Esophagus mucosa (tissue), 1 donor: Measurements from ENCODE around the gene UIMC1. TPM values are rescaled to one million over a fixed set of nuclear protein-coding genes. Genes with fewer than 3 reads are reported as not detected.
A peak's percentile ranks its signal among the peaks of the same experiment; 100 is the strongest.
"Not testable (repeated sequence)": the region's sequence is repeated elsewhere in the genome, so short reads cannot be mapped to it uniquely, and the experiment has no call there.

Experiments used
- ATAC-seq: fragments of 200-7000 bp; cut with Tn5 transposase; one replicate; pipeline ENCODE4 v1.9.1; 2020
- total RNA-seq: library from RNA; stranded (reverse); gene quantifications from one replicate; pipeline ENCODE4 v1.2.4, GENCODE V29; 2023
- donor health status: DM: yes; HTN: yes; CAD: no.

The UIMC1 gene
- total RNA-seq, 1 donor from 2014 or later = 14.9 TPM

- peak; percentile 53 for ATAC-seq
These were observed 837 bp downstream of the UIMC1 start for GRCh38 chr5:177005619-177006264.

DNA sequence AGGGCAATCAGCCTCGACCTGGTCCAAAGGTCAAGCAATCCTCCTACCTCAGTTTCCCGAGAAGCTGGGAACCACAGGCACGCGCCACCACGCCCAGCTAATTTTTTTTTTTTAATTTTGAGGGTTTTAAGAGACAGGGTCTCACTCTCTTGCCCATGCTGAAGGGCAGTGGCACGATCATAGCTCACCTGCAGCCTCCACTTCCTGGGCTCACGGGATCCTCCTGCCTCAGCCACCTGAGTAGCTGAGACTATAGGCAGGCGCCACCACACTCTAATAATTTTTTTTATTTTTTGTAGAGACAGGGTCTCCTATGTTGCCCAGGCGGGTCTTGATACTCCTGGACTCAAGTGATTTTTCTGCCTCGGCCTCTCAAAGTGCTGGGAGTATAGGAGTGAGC is 1.6 kb downstream of the UIMC1 start:
- ATAC-seq = no peak

GRCh38 chr5:177003649-177004048 is 2.9 kb downstream of the UIMC1 start:
- ATAC-seq = no peak

DNA sequence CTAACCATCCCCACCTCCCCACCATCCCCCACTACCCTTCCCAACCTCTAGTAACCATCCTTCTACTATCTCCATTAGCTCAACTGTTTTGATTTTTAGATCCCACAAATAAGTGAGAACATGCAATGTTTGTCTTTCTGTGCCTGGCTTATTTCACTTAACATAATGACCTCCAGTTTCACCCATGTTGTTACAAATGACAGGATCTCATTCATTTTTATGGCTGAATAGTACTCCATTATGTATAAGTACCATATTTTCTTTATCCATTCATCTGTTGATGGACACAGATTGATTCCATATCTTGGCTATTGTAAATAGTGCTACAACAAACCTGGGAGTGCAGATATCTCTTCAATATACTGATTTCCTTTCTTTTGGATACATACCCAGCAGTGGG is 7.1 kb downstream of the UIMC1 start:
- not testable (repeated sequence) for ATAC-seq

DNA sequence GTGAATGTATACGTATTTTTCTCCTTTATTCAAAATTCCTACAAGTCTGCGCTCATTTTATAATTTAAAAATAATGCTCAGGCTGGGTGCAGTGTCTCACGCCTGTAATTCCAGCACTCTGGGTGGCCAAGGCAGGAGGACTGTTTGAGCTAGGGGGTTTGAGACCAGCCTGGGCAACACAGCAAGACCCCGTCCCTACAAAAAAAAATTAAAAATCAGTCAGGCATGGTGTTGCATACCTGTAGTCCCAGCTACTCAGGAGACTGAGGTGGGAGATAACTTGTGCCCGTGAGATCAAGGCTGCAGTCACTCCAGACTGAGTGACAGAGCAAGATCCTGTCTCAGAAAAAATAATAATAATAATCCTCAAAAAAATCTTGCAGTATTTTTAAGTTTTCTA is 7.8 kb downstream of the UIMC1 start:
- ATAC-seq = no peak

- peak; percentile 12 for ATAC-seq
These were observed 9.8 kb downstream of the UIMC1 start for GRCh38 chr5:176996780-176997179.

GRCh38 chr5:176995896-176996767 is 10.4 kb downstream of the UIMC1 start:
- ATAC-seq = peak; percentile 30

DNA sequence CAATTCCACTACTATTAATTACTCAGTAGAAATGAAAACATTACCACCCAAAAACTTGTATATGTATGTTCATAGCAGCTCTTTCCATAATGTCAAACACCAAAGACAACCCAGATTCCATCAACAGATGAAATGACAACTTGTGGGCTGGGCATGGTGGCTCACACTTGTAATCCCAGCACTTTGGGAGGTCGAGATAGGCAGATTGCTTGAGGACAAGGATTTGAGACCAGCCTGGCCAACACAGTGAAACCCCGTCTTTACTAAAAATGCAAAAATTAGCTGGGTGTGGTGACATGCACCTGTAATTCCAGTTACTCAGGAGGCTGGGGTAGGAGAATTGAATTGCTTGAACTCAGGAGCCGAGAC is 11.5 kb downstream of the UIMC1 start:
- no peak for ATAC-seq

DNA sequence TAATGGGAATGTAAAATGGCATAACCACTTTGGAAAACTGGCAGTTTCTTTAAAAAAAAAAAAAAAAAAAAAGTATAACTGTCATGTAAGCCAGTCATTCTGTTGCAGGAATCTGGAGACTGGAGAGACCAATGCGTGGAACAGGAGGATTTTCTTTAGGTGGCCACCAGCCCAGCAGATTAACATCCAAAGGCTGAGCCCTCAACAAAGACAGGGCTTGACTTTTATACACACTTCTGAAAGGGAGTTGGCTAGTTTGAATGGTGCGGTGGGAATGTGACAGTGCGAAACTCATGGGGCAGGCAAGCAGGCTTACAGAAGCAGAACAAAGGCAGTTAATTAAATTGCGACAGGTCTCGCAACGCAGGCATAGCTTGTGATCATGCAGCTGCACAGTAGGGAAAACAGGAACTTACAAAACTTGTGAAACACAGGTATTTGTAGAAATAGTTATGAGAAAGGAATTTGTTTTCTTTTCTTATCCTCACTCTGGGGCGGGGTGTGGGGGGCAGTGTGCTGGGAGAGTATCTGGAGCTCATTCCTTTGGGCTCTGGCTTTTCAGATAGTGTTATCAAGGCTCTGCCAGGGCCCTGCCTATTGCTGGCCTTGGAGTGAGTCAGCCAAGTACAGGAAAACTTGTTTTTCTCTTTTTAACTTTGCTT is 12.0 kb downstream of the UIMC1 start:
- ATAC-seq = peak; percentile 85

DNA sequence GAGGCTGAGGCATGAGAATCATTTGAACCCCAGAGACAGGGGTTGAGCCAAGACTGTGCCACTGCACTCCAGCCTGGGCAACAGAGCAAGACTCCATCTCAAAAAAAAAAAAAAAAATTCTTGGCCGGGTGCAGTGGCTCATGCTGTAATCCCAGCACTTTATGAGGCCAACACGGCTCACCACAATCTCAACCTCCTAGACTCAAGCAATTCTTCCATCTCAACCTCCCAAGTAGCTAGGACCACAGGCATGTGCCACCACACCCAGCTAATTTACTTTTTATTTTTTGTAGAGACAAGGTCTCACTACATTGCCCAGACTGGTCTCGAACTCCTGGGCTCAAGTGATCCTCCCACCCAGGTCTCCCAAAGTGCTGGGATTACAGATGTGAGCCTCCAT is 13.5 kb downstream of the UIMC1 start:
- not testable (repeated sequence) for ATAC-seq

DNA sequence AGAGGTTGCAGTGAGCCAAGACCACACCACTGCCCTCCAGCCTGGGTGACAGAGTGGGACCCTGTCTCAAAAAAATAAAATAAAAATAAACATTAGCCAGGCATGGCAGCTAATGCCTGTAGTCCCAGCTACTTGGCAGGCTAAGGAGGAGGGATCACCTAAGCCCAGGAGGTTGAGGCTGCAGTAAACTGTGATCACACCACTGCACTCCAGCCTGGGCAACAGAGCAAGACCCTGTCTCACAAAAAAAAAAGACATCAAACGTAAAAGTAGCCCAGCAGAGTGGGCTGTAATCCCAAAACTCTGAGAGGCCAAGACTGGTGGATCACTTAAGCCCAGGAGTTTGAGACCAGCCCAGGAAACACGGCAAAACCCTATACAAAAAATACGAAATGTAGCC is 19.0 kb downstream of the UIMC1 start:
- ATAC-seq = no peak

GRCh38 chr5:176986280-176986679 is 20.3 kb downstream of the UIMC1 start:
- no peak for ATAC-seq

- ATAC-seq = peak; percentile 62
These were observed 21.1 kb downstream of the UIMC1 start for GRCh38 chr5:176985516-176985915.

DNA sequence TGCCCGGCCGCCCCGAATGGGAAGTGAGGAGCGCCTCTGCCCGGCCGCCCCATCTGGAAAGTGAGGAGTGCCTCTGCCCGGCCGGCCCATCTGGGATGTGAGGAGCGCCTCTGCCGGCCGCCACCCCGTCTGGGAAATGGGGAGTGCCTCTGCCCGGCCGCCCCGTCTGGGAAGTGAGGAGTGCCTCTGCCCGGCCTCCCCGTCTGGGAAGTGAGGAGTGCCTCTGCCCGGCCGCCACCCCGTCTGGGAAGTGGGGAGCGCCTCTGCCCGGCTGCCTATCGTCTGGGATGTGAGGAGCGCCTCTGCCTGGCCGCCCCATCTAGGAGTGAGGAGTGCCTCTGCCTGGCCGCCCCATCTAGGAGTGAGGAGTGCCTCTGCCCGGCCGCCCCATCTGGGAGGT is 22.4 kb downstream of the UIMC1 start:
- ATAC-seq = not testable (repeated sequence)

DNA sequence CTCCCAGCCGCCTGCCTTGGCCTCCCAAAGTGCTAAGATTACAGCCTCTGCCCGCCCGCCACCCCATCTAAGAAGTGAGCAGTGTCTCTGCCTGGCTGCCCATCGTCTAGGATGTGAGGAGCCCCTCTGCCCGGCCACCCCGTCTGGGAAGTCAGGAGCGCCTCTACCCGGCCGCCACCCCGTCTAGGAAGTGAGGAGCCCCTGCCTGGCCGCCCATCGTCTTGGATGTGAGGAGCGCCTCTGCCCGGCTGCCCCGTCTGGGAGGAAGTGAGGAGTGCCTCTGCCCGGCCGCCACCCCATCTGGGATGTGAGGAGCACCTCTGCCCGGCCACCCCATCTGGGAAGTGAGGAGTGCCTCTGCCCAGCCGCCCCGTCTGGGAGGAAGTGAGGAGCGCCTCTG is 23.0 kb downstream of the UIMC1 start:
- not testable (repeated sequence) for ATAC-seq

- ATAC-seq = not testable (repeated sequence)
These were observed 23.5 kb downstream of the UIMC1 start for GRCh38 chr5:176983112-176983511.

GRCh38 chr5:176980818-176981217 is 25.8 kb downstream of the UIMC1 start:
- ATAC-seq = no peak

GRCh38 chr5:176979669-176980068 is 26.9 kb downstream of the UIMC1 start:
- ATAC-seq = no peak

DNA sequence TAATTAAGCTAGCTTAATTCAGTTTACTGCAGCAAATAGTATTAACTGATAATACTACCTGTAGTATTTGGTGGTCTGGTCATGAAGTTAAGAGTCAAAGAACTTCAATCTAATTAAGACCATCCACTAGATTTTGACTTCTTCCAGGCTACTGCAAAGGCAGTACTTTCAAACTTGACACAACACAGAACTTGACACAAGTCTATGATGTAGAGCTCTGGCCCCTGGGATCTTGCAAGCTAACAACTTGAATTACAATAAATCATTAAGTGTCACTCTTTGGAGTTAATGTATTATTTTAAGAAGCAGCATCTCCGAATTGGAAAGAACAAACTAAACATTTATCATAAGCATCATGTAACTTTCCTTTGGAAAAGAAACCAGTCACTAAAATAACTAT is 40.9 kb downstream of the UIMC1 start:
- ATAC-seq = no peak

- peak; percentile 51 for ATAC-seq
These were observed 47.5 kb downstream of the UIMC1 start for GRCh38 chr5:176959051-176959450.

DNA sequence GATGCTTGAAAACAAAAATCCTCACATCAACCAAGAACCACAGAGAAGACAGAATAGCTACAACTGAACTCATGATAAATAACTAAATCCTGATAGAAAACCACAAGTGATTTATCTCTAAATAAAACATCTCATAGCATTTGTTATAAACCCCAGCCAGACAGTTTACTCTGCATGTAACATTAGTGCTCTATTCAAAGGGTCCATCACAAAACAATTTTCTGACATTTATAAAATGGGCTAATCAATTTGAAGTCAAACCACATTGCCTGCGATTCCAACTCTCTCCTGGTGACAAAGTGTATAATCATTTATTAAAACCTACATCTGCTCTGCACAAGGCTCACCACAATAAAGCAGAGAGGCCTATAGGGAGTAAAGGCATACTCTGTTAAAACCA is 49.8 kb downstream of the UIMC1 start:
- ATAC-seq = no peak

DNA sequence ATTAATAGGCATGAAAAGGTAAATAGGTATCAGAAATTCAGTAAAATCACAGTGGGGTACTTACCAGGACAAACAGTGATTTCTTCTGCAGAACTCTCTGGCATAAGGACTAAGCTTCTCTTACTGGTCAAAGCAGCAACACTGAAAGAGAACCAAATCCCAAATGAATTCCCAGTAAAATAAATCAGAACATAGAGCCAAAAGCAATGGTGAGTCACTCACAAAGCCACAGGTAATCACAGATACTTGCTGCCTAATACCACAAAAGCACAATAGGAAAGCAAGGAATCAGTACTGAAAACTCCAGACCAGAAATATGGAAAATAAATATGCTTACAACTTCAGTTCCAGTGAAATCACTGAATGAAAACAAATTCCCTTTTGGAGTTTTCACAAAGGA is 50.7 kb downstream of the UIMC1 start:
- peak; percentile 44 for ATAC-seq

GRCh38 chr5:176954050-176954449 is 52.5 kb downstream of the UIMC1 start:
- ATAC-seq = peak; percentile 20
